Measurements from ENCODE around the gene FEM1C. TPM values are rescaled to one million over a fixed set of nuclear protein-coding genes. Genes with fewer than 3 reads are reported as not detected.
"Not testable (repeated sequence)": the region's sequence is repeated elsewhere in the genome, so short reads cannot be mapped to it uniquely, and the experiment has no call there.

FEM1C gene
- total RNA-seq, 1 experiment from 2014 or later: 16.8 TPM

DNA sequence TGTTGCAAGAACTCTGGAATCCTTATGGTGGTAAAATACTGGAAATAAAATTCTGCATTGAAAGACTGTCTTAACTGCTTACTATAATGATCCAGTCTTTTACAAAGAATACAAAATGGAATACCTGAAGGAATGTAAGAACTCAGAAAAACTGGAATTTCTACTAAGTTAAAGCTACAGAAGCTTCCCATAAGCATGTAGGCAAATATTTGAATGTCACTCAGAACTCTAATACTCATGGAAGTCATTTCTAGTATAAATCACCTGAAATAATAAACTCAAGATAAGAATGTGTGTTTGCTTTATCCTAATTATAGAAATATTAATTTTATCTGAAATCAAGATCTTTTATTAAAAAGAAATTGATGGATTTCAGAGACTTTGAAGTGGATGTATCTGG lies 54.8 kb downstream of the FEM1C start:
- DNase-seq: no peak
- no peak overlapping the region for H3K4me2 ChIP-seq (ENCODE audit: low read depth, low read length, poor library complexity, severe bottlenecking)
- H3K4me1 ChIP-seq (ENCODE audit: low read length): no peaks in the 10 kb centered on the region; the same call in 1 of the 2 replicates
- H3K9me3 ChIP-seq (ENCODE audit: low read length): no peaks in the 10 kb centered on the region
- H3K27ac ChIP-seq (ENCODE audit: low read length): no peak overlapping the region
- H3K27me3 ChIP-seq (ENCODE audit: low read length): no peaks in the 10 kb centered on the region
- no peaks in the 10 kb centered on the region for H3K9me2 ChIP-seq (replicated peaks; ENCODE audit: insufficient read depth, low read length)
- no peak overlapping the region for H3K4me3 ChIP-seq (ENCODE audit: low read length)
- H2AFZ ChIP-seq (ENCODE audit: low read length): no peak overlapping the region
- H3K9ac ChIP-seq (ENCODE audit: low read length): no peak overlapping the region
- H3K36me3 ChIP-seq (ENCODE audit: insufficient read depth, low read length): no peaks in the 10 kb centered on the region
- no peaks in the 10 kb centered on the region for H4K20me1 ChIP-seq (ENCODE audit: insufficient read depth, low read depth, low read length)
- H3K79me2 ChIP-seq (ENCODE audit: low read length): no peaks in the 10 kb centered on the region

DNA sequence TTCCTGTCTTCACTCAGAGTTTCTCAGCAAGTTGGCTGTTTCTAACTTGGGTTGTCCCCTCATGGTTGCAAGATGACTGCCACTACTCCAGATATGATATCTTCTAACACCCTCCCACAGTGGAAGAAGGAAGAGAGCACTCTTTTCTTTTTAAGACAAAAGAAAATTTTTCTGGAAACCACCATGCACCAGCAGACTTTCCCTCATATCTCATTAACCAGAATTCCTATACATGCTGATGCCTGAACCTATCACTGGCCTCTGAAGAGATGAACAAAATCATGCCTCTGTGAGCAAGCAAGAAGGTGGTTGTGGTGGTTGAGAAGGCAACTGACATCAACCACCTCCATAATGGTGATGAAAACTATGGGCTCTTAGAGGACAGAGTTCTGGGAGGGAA lies 56.8 kb downstream of the FEM1C start:
- Histone ChIP-seq H2AFZ (ENCODE audit: low read length) (no peak overlapping the region), H3K27me3 (ENCODE audit: low read length) (no peaks in the 10 kb centered on the region), H4K20me1 (ENCODE audit: insufficient read depth, low read depth, low read length) (no peaks in the 10 kb centered on the region), H3K9me3 (ENCODE audit: low read length) (no peaks in the 10 kb centered on the region), H3K79me2 (ENCODE audit: low read length) (no peaks in the 10 kb centered on the region), H3K27ac (ENCODE audit: low read length) (no peak overlapping the region), H3K36me3 (ENCODE audit: insufficient read depth, low read length) (no peaks in the 10 kb centered on the region), H3K4me1 (ENCODE audit: low read length) (no peaks in the 10 kb centered on the region), H3K9ac (ENCODE audit: low read length) (no peak overlapping the region), H3K4me2 (ENCODE audit: low read depth, low read length, poor library complexity, severe bottlenecking) (no peak overlapping the region), H3K4me3 (ENCODE audit: low read length) (no peak overlapping the region), H3K9me2 (replicated peaks; ENCODE audit: insufficient read depth, low read length) (no peaks in the 10 kb centered on the region)
- no peak for DNase-seq

DNA sequence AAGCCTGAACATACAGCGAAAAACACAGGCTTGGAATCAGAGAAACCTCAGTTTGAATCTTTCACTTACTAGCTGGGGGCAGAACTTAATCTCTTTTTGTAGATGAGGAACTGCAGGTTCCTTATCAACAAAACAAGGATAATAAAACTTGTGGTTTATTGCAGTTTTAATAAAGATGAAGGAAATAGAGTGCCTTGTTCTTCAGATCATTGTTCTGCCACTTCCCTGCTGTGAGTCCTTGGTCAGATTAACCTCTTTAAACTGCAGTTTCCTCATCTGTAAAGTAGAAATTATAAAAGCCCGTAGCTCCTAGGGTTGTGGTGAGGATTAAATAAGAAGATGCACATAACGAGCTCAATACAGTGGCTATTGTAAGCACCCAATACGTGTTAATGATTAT lies 57.4 kb downstream of the FEM1C start:
- no peaks in the 10 kb centered on the region for H3K36me3 ChIP-seq (ENCODE audit: insufficient read depth, low read length)
- no peak for DNase-seq
- no peaks in the 10 kb centered on the region for H3K4me1 ChIP-seq (ENCODE audit: low read length)
- H3K27ac ChIP-seq (ENCODE audit: low read length): no peak overlapping the region
- no peak overlapping the region for H3K4me3 ChIP-seq (ENCODE audit: low read length)
- H3K9ac ChIP-seq (ENCODE audit: low read length): no peak overlapping the region
- no peaks in the 10 kb centered on the region for H3K27me3 ChIP-seq (ENCODE audit: low read length)
- H3K9me3 ChIP-seq (ENCODE audit: low read length): no peaks in the 10 kb centered on the region
- no peak overlapping the region for H2AFZ ChIP-seq (ENCODE audit: low read length)
- no peaks in the 10 kb centered on the region for H3K79me2 ChIP-seq (ENCODE audit: low read length)
- H3K9me2 ChIP-seq (replicated peaks; ENCODE audit: insufficient read depth, low read length): no peaks in the 10 kb centered on the region
- H4K20me1 ChIP-seq (ENCODE audit: insufficient read depth, low read depth, low read length): no peaks in the 10 kb centered on the region
- H3K4me2 ChIP-seq (ENCODE audit: low read depth, low read length, poor library complexity, severe bottlenecking): no peak overlapping the region

DNA sequence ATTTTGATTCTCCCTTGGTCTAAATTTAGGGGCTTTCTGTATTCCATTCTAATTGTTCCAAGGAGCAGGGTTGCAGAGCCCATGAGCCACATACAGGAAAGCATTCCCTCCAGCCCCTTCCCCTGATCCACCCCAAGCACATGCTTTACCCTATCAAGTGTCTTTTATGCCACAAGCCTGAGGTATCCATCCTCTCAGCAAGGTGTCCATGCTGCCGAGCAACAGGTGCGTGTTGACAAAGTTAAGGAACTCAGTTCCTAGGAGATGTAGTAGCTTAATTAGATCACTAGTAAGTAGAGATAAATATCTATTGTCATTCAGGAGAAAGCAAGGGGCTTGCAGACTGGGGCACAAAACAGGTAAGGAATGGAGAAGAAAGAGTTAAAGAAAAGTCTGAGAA lies 57.8 kb downstream of the FEM1C start:
- Histone ChIP-seq H3K9ac (ENCODE audit: low read length) (no peak overlapping the region), H3K9me2 (replicated peaks; ENCODE audit: insufficient read depth, low read length) (no peaks in the 10 kb centered on the region), H3K79me2 (ENCODE audit: low read length) (no peaks in the 10 kb centered on the region), H4K20me1 (ENCODE audit: insufficient read depth, low read depth, low read length) (no peaks in the 10 kb centered on the region), H3K27me3 (ENCODE audit: low read length) (no peaks in the 10 kb centered on the region), H3K4me1 (ENCODE audit: low read length) (no peaks in the 10 kb centered on the region), H3K27ac (ENCODE audit: low read length) (no peak overlapping the region), H3K9me3 (ENCODE audit: low read length) (no peaks in the 10 kb centered on the region), H3K4me3 (ENCODE audit: low read length) (no peak overlapping the region), H2AFZ (ENCODE audit: low read length) (no peak overlapping the region), H3K4me2 (ENCODE audit: low read depth, low read length, poor library complexity, severe bottlenecking) (no peak overlapping the region), H3K36me3 (ENCODE audit: insufficient read depth, low read length) (no peaks in the 10 kb centered on the region)
- DNase-seq: no peak

DNA sequence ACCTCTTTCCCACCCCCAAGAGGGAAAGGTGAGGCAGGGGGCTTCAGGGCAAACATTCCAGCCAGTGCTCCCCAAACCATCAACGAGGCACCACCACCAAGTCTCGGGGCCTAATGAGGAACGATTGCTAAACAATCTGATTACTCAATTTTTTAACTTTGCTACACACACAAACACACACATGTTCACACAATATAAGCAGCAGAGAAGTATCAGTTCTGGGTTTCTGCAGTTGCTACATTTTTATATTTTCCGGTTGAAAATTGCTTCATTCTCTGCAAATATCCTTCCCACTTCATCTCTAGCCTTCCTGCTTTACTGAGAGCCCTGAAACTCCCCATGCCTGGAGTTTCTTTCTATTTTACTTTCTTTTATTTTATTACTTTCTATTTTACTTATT lies 60.2 kb downstream of the FEM1C start:
- Histone ChIP-seq H3K27ac (ENCODE audit: low read length) (no peak overlapping the region), H3K36me3 (ENCODE audit: insufficient read depth, low read length) (no peaks in the 10 kb centered on the region), H2AFZ (ENCODE audit: low read length) (no peak overlapping the region), H3K79me2 (ENCODE audit: low read length) (no peaks in the 10 kb centered on the region), H4K20me1 (ENCODE audit: insufficient read depth, low read depth, low read length) (no peaks in the 10 kb centered on the region), H3K27me3 (ENCODE audit: low read length) (no peaks in the 10 kb centered on the region), H3K4me3 (ENCODE audit: low read length) (no peak overlapping the region), H3K9me3 (ENCODE audit: low read length) (no peaks in the 10 kb centered on the region), H3K9me2 (replicated peaks; ENCODE audit: insufficient read depth, low read length) (no peaks in the 10 kb centered on the region), H3K4me1 (ENCODE audit: low read length) (peaks cover 8% of the 10 kb centered on the region), H3K4me2 (ENCODE audit: low read depth, low read length, poor library complexity, severe bottlenecking) (no peak overlapping the region), H3K9ac (ENCODE audit: low read length) (no peak overlapping the region)
- no peak for DNase-seq

DNA sequence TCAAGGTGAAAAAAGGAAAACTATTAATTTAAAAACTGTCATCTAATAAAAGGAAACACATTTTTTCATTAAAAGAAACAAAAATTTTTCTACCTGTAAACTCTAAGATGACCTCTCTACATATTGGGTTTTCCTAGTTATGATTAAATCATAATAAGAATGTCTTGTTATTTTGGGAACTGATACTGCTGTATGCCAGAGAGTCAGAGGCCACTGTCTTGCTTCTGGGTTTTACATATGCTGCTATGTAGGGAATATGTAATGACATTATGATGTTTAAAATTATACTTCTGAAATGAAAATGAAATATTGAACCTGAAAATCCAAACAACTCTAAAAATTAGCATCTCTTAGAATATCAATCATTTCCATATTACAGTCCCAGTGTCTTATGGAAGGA lies 63.7 kb downstream of the FEM1C start:
- no peak overlapping the region for H2AFZ ChIP-seq (ENCODE audit: low read length)
- no peaks in the 10 kb centered on the region for H3K9me3 ChIP-seq (ENCODE audit: low read length)
- H3K27me3 ChIP-seq (ENCODE audit: low read length): no peaks in the 10 kb centered on the region
- H3K9me2 ChIP-seq (replicated peaks; ENCODE audit: insufficient read depth, low read length): no peaks in the 10 kb centered on the region
- DNase-seq: no peak
- H3K9ac ChIP-seq (ENCODE audit: low read length): no peak overlapping the region
- H3K36me3 ChIP-seq (ENCODE audit: insufficient read depth, low read length): no peaks in the 10 kb centered on the region
- no peak overlapping the region for H3K4me2 ChIP-seq (ENCODE audit: low read depth, low read length, poor library complexity, severe bottlenecking)
- no peak overlapping the region for H3K4me3 ChIP-seq (ENCODE audit: low read length)
- H3K4me1 ChIP-seq (ENCODE audit: low read length): peaks cover 8% of the 10 kb centered on the region
- H4K20me1 ChIP-seq (ENCODE audit: insufficient read depth, low read depth, low read length): no peaks in the 10 kb centered on the region
- no peaks in the 10 kb centered on the region for H3K79me2 ChIP-seq (ENCODE audit: low read length)
- no peak overlapping the region for H3K27ac ChIP-seq (ENCODE audit: low read length)

DNA sequence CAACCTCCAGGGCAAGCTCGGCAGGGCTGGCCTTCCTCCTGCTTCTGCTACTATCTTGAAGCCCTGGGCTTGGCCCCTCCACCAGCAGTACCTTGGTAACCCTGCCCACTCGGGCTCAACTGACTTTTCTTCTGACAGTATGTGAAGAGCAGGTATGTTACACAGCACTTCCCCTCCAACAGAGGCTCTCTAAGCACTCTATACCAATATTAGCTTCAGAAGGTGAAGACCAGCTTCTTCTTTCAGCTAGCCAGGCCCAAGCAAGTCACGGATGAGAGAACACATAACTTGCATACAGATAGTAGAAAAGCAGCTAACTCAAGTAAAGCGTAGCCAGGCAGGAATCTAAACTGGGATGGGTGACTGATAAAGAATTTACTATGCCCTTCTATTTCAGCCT lies 64.3 kb downstream of the FEM1C start:
- DNase-seq: peak; percentile 55
- H3K9ac ChIP-seq (ENCODE audit: low read length): no peak overlapping the region
- no peaks in the 10 kb centered on the region for H3K9me3 ChIP-seq (ENCODE audit: low read length)
- H3K27me3 ChIP-seq (ENCODE audit: low read length): no peaks in the 10 kb centered on the region
- no peaks in the 10 kb centered on the region for H3K79me2 ChIP-seq (ENCODE audit: low read length)
- no peak overlapping the region for H2AFZ ChIP-seq (ENCODE audit: low read length)
- no peaks in the 10 kb centered on the region for H3K9me2 ChIP-seq (replicated peaks; ENCODE audit: insufficient read depth, low read length)
- no peak overlapping the region for H3K4me3 ChIP-seq (ENCODE audit: low read length)
- H3K36me3 ChIP-seq (ENCODE audit: insufficient read depth, low read length): no peaks in the 10 kb centered on the region
- peaks cover 8% of the 10 kb centered on the region for H3K4me1 ChIP-seq (ENCODE audit: low read length)
- no peaks in the 10 kb centered on the region for H4K20me1 ChIP-seq (ENCODE audit: insufficient read depth, low read depth, low read length)
- H3K27ac ChIP-seq (ENCODE audit: low read length): no peak overlapping the region
- H3K4me2 ChIP-seq (ENCODE audit: low read depth, low read length, poor library complexity, severe bottlenecking): no peak overlapping the region

DNA sequence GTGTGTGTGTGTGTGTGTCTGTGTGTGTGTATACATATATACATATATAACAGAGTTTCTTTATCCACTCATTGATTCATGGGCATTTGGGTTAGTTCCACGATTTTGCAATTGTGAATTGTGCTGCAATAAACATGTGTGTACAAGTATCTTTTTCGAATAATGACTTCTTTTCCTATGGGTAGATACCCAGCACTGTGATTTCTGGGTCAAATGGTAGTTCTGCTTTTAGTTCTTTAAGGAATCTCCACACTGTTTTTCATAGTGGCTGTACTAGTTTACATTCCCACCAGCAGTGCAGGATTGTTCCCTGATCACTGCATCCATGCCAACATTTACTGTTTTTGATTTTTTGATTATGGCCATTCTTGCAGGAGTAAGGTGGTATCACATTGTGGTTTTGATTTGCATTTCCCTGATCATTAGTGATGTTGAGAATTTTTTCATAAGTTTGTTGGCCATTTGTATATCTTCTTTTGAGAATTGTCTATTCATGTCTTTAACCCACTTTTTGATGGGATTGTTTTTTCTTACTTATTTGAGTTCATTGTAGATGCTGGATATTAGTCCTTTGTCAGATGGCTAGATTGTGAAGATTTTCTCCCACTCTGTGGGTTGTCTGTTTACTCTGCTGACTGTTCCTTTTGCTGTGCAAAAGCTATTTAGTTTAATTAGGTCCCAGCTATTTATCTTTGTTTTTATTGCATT lies 65.3 kb downstream of the FEM1C start:
- not testable (repeated sequence) for H3K36me3 ChIP-seq (ENCODE audit: insufficient read depth, low read length); H3K4me1 ChIP-seq (ENCODE audit: low read length); H3K9me2 ChIP-seq (replicated peaks; ENCODE audit: insufficient read depth, low read length); H3K4me3 ChIP-seq (ENCODE audit: low read length); H3K27me3 ChIP-seq (ENCODE audit: low read length); H3K4me2 ChIP-seq (ENCODE audit: low read depth, low read length, poor library complexity, severe bottlenecking); H3K79me2 ChIP-seq (ENCODE audit: low read length); H3K9me3 ChIP-seq (ENCODE audit: low read length); H4K20me1 ChIP-seq (ENCODE audit: insufficient read depth, low read depth, low read length); H3K27ac ChIP-seq (ENCODE audit: low read length); DNase-seq; H2AFZ ChIP-seq (ENCODE audit: low read length); H3K9ac ChIP-seq (ENCODE audit: low read length)

DNA sequence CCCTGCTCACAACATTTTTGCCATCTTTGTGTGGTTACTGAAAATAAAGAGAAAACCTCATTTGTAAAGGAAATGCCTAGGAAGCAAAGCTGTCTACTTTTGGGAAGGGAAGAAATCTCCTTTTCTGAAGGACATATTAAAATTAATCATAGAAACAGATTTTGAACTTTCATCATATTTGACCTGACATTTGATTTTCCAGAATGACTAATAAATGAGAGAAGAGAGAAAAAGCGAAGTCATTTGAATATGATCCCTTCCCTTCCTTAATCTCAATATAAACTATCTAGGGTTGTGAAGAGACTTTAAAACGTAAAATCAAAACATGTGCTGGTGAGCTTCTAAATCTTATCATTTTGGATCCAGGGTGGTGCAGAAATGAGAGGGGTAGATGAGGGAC lies 66.3 kb downstream of the FEM1C start:
- Histone ChIP-seq H3K9me2 (replicated peaks; ENCODE audit: insufficient read depth, low read length) (no peaks in the 10 kb centered on the region), H3K79me2 (ENCODE audit: low read length) (no peaks in the 10 kb centered on the region), H2AFZ (ENCODE audit: low read length) (no peak overlapping the region), H3K9ac (ENCODE audit: low read length) (no peak overlapping the region), H3K27me3 (ENCODE audit: low read length) (no peaks in the 10 kb centered on the region), H3K4me2 (ENCODE audit: low read depth, low read length, poor library complexity, severe bottlenecking) (no peak overlapping the region), H3K4me1 (ENCODE audit: low read length) (peaks cover 8% of the 10 kb centered on the region), H3K4me3 (ENCODE audit: low read length) (no peak overlapping the region), H3K36me3 (ENCODE audit: insufficient read depth, low read length) (no peaks in the 10 kb centered on the region), H3K27ac (ENCODE audit: low read length) (no peak overlapping the region), H4K20me1 (ENCODE audit: insufficient read depth, low read depth, low read length) (no peaks in the 10 kb centered on the region), H3K9me3 (ENCODE audit: low read length) (no peaks in the 10 kb centered on the region)
- no peak for DNase-seq
